ENCODE results near the gene CHST7. TPM values are rescaled to one million over a fixed set of nuclear protein-coding genes. Genes with fewer than 3 reads are reported as not detected.

Gene CHST7
- total and polyA plus RNA-seq, 2 of the 8 experiments (the other 6 are each of a cell fraction or from before 2014, with no cell fraction given): 7.9 to 14.1 TPM

DNA sequence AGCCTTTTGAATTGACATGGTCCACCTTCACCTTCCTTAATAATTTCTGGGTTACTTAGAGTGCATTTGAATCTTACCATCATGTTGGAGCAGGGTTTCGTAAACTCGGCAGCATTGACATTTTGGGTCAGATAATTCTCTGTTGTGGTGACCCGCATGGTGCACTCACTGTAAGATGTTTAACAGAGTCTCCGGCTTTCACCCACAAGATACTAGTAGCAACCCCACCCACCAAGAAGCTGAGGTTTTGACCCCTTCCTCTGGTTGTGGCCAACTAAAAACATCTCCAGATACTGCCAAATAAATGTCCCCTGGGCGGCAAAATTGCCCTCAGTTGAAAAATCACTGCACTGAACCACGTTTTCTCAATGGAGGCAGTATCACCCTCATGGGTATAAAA, 62.7 kb downstream of the CHST7 start:
- H2BK20ac ChIP-seq (ENCODE audit: low read length): no peak overlapping the region
- ChIA-PET POLR2A (ENCODE audit: partially characterized antibody) (no interaction called here), CTCF (ENCODE audit: partially characterized antibody) (no interaction called here)
- H3K36me3 ChIP-seq (ENCODE audit: control insufficient read depth in 2 of 4, insufficient read depth in 4 of 4, low read length in 3 of 4): no peaks in the 10 kb centered on the region
- no peak overlapping the region for H2AK5ac ChIP-seq (ENCODE audit: low read depth, low read length)
- no peaks in the 10 kb centered on the region for H3K4me1 ChIP-seq (replicated peaks in 1 of 4; ENCODE audit: control insufficient read depth in 3 of 4, insufficient read depth in 4 of 4, low read length in 3 of 4)
- no peak overlapping the region for H3K9ac ChIP-seq (replicated peaks in 1 of 4; ENCODE audit: extremely low read depth in 1 of 4, low read depth in 3 of 4, low read length in 3 of 4)
- WGBS, 2 experiments (ENCODE audit: extremely low coverage in 1 of 2, insufficient coverage in 1 of 2, insufficient read length in 1 of 2, insufficient replicate concordance in 2 of 2, low coverage in 1 of 2, low lambda C conversion rate in 2 of 2, missing lambda C conversion rate in 1 of 2): 90% methylated on average over 6 of the region's 6 CpGs; no CpG with 5 or more reads in 1 of the 2 experiments
- H3K14ac ChIP-seq (ENCODE audit: insufficient read length): no peak overlapping the region
- H4K8ac ChIP-seq (ENCODE audit: extremely low read depth, insufficient read depth, low read length): no peak overlapping the region
- no peaks in the 10 kb centered on the region for H3K79me1 ChIP-seq (ENCODE audit: low read depth, low read length)
- no peak overlapping the region for H3K18ac ChIP-seq (ENCODE audit: extremely low read depth, low read length)
- no peak for FAIRE-seq
- H2AFZ ChIP-seq (ENCODE audit: low read length): no peak overlapping the region
- no peak overlapping the region for H4K91ac ChIP-seq (replicated peaks; ENCODE audit: insufficient read length, low read length)
- H2BK5ac ChIP-seq (ENCODE audit: low read depth, low read length): no peak overlapping the region
- H3K4me2 ChIP-seq (ENCODE audit: insufficient read depth in 1 of 2, low read depth in 2 of 2, low read length in 2 of 2): no peak overlapping the region
- no peaks in the 10 kb centered on the region for H3K27me3 ChIP-seq (replicated peaks in 1 of 4; ENCODE audit: control insufficient read depth in 3 of 4, extremely low read depth in 1 of 4, insufficient read depth in 3 of 4, low read length in 3 of 4)
- H3K4ac ChIP-seq (replicated peaks; ENCODE audit: insufficient read length, low read depth, low read length): no peak overlapping the region
- no peak for TF ChIP-seq HDAC2 (IDR thresholded peaks at IDR 0.05; ENCODE audit: borderline replicate concordance in 1 of 2, low read depth in 2 of 2, low read length in 2 of 2)
- TF ChIP-seq KDM4A (IDR thresholded peaks at IDR 0.05; ENCODE audit: low read depth, low read length, severe bottlenecking): no peak
- TF ChIP-seq TCF12 (IDR thresholded peaks at IDR 0.05; ENCODE audit: low read depth, low read length): no peak
- TF ChIP-seq SAP30 (IDR thresholded peaks at IDR 0.05; ENCODE audit: insufficient read depth, insufficient replicate concordance, low read length): no peak
- TF ChIP-seq, protein P1, sequence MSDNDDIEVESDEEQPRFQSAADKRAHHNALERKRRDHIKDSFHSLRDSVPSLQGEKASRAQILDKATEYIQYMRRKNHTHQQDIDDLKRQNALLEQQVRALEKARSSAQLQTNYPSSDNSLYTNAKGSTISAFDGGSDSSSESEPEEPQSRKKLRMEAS (IDR thresholded peaks at IDR 0.05): no peak
- TF ChIP-seq SP2 (IDR thresholded peaks at IDR 0.05; ENCODE audit: low read length): no peak
- no peak for TF ChIP-seq CBX8 (IDR thresholded peaks at IDR 0.05; ENCODE audit: borderline replicate concordance, low read depth, low read length)
- no peak for TF ChIP-seq PHF8 (conservative IDR thresholded peaks at IDR 0.05; ENCODE audit: low read depth, low read length)
- TF ChIP-seq SP4 (IDR thresholded peaks at IDR 0.05; ENCODE audit: low read length): no peak
- no peak for TF ChIP-seq NANOG (IDR thresholded peaks at IDR 0.05; ENCODE audit: insufficient read depth, low read depth, low read length, poor library complexity, severe bottlenecking)
- TF ChIP-seq KDM1A (IDR thresholded peaks at IDR 0.05; ENCODE audit: borderline replicate concordance, low read length): no peak
- TF ChIP-seq, protein P2, sequence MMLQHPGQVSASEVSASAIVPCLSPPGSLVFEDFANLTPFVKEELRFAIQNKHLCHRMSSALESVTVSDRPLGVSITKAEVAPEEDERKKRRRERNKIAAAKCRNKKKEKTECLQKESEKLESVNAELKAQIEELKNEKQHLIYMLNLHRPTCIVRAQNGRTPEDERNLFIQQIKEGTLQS (IDR thresholded peaks at IDR 0.05; ENCODE audit: insufficient read depth, low read depth, low read length): no peak
- TF ChIP-seq EGR1 (IDR thresholded peaks at IDR 0.05; ENCODE audit: borderline replicate concordance, low read depth, low read length): no peak
- no peak overlapping the region for H2BK12ac ChIP-seq (ENCODE audit: low read depth, low read length)
- DNase-seq (ENCODE audit: low read depth in 1 of 2, low spot score in 2 of 2): no peak
- H3K9me3 ChIP-seq (ENCODE audit: insufficient read depth in 2 of 2, low read depth in 1 of 2, low read length in 1 of 2): no peaks in the 10 kb centered on the region
- no peak overlapping the region for H3K23ac ChIP-seq (ENCODE audit: insufficient read length)
- H4K5ac ChIP-seq (ENCODE audit: insufficient read length, low read depth, low read length): no peak overlapping the region
- H3K56ac ChIP-seq (replicated peaks; ENCODE audit: insufficient read length, low read depth, low read length): no peak overlapping the region
- H3K23me2 ChIP-seq (ENCODE audit: low read depth, low read length): no peaks in the 10 kb centered on the region
- H4K20me1 ChIP-seq (replicated peaks in 1 of 2; ENCODE audit: control insufficient read depth in 1 of 2, insufficient read depth in 2 of 2, low read length in 2 of 2): no peaks in the 10 kb centered on the region
- H3K79me2 ChIP-seq (ENCODE audit: control insufficient read depth in 1 of 2, insufficient read depth in 2 of 2, low read length in 2 of 2): no peaks in the 10 kb centered on the region
- no peak overlapping the region for H2BK15ac ChIP-seq (ENCODE audit: low read length)
- no peak overlapping the region for H2BK120ac ChIP-seq (replicated peaks; ENCODE audit: low read depth, low read length)
- no peak overlapping the region for H3K4me3 ChIP-seq (ENCODE audit: extremely low read depth in 1 of 4, insufficient read depth in 2 of 4, low read depth in 3 of 4, low read length in 4 of 4)
- H3K27ac ChIP-seq (ENCODE audit: low read depth, low read length): no peak overlapping the region

Data from H1 (cell line).